Spinal cord (tissue), 10 donors: ENCODE results near the gene TIGIT. TPM values are rescaled to one million over a fixed set of nuclear protein-coding genes. Genes with fewer than 3 reads are reported as not detected.

Experiments
- DNase-seq, 6 donors: peaks; one replicate each; pipeline versions ENCODE4 v3.0.0 to v3.0.0-alpha.2; 2013 to 2015; ENCODE audit warnings: low spot score in 6 of 6, low read depth in 4 of 6
- H3K27ac ChIP-seq: one replicate; pipeline ENCODE4 v1.5.1; 2013; ENCODE audit warnings: low read depth, low read length, control low read depth
- H3K27me3 ChIP-seq: one replicate; pipeline ENCODE4 v1.6.1; 2013; ENCODE audit warnings: low read length; ENCODE audit not compliant: control insufficient read depth, insufficient read depth
- H3K36me3 ChIP-seq: one replicate; pipeline ENCODE4 v1.6.1; 2013; ENCODE audit warnings: low read length; ENCODE audit not compliant: control insufficient read depth, insufficient read depth
- H3K4me1 ChIP-seq: one replicate; pipeline ENCODE4 v1.6.1; 2013; ENCODE audit warnings: low read length; ENCODE audit not compliant: control insufficient read depth, insufficient read depth
- H3K4me3 ChIP-seq: one replicate; pipeline ENCODE4 v1.5.1; 2013; ENCODE audit warnings: low read depth, low read length, control low read depth
- H3K9me3 ChIP-seq: one replicate; pipeline ENCODE4 v1.6.1; 2013; ENCODE audit warnings: low read length; ENCODE audit not compliant: control insufficient read depth, insufficient read depth
- WGBS: methylation state at CpG from one replicate; pipeline ENCODE4 v1.1.5; 2013; ENCODE audit warnings: missing lambda C conversion rate; ENCODE audit not compliant: insufficient coverage; 5-methylcytosine and 5-hydroxymethylcytosine counted together
- polyA plus RNA-seq, 2 donors: library from polyadenylated mRNA; unstranded; fragments of 120-200 nt; gene quantifications; one replicate each; pipeline ENCODE4 v1.2.1, GENCODE V29; 2013; ENCODE audit not compliant: insufficient read length in 2 of 2
- total RNA-seq, 2 donors: library from RNA; depleted of rRNA in 1 of 2; stranded (reverse); fragments of 120-200 nt in 1 of 2; fragments of >200 nt in 1 of 2; gene quantifications; one replicate each; pipeline versions ENCODE4 v1.2.3 to v1.2.4, GENCODE V29; 2013 to 2014
- donor health status: healthy.

TIGIT gene
- total and polyA plus RNA-seq, 4 donors = 0.10 to 0.17 (median 0.15) TPM; not detected in 1

DNA sequence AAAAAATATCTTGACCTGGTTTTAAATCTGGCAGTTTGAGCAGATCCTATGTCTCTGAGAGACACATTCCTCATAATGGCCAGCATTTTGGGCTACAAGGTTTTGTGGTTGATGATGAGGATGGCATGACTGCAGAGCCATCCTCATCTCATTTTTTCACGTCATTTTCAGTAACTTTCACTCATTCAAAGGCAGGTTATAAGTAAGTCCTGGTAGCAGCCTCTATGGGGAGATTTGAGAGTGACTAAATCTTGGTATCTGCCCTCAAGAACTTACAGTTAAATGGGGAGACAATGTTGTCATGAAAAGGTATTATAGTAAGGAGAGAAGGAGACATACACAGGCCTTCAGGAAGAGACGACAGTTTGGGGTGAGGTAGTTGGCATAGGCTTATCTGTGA is 14.5 kb downstream of the TIGIT start:
- DNase-seq = no peak
- Histone ChIP-seq H3K27me3 (no peaks in the 10 kb centered on the region), H3K4me3 (no peak overlapping the region), H3K27ac (no peak overlapping the region), H3K9me3 (no peaks in the 10 kb centered on the region), H3K4me1 (no peaks in the 10 kb centered on the region), H3K36me3 (no peaks in the 10 kb centered on the region)
- 93% methylated on average over 1 of the region's 2 CpGs for WGBS

DNA sequence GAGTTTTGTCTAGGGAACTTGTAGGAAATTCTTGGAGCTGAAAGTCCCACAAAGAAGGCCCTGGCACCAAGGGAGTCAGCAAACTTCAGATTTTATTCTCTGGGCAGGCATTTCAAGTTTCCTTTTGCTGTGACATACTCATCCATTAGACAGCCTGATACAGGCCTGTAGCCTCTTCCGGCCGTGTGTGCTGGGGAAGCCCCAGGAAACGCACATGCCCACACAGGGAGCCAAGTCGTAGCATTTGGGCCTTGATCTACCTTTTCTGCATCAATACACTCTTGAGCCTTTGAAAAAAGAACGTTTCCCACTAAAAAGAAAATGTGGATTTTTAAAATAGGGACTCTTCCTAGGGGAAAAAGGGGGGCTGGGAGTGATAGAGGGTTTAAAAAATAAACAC is 15.0 kb downstream of the TIGIT start:
- H3K9me3 ChIP-seq = no peaks in the 10 kb centered on the region
- no peaks in the 10 kb centered on the region for H3K36me3 ChIP-seq
- no peak for DNase-seq
- H3K4me1 ChIP-seq = no peaks in the 10 kb centered on the region
- no peak overlapping the region for H3K4me3 ChIP-seq
- no peaks in the 10 kb centered on the region for H3K27me3 ChIP-seq
- WGBS = 86% methylated on average over 3 of the region's 5 CpGs
- no peak overlapping the region for H3K27ac ChIP-seq

DNA sequence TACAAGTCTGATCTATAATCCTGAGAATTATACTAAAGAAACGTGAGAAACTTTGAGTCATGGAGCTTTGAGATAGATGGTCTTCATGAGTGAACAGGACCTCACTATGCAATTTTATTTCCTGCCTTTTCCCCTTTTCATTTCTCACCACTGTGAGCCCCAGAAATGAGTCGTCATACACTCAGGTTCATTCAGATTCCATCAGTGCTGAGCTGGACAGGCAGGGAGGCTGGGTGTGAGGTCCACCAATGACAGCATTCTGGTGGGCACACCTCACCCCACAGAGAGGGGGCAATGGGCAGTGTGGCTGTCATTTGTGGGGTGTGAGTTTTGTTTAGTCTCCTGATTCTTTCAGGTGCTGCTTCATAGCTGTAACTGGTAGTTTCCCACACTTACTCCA is 16.9 kb downstream of the TIGIT start:
- no peak for DNase-seq
- Histone ChIP-seq H3K4me3 (no peak overlapping the region), H3K4me1 (no peaks in the 10 kb centered on the region), H3K9me3 (no peaks in the 10 kb centered on the region), H3K27me3 (no peaks in the 10 kb centered on the region), H3K27ac (no peak overlapping the region), H3K36me3 (no peaks in the 10 kb centered on the region)
- WGBS = 80% methylated on average over 1 of the region's 2 CpGs

DNA sequence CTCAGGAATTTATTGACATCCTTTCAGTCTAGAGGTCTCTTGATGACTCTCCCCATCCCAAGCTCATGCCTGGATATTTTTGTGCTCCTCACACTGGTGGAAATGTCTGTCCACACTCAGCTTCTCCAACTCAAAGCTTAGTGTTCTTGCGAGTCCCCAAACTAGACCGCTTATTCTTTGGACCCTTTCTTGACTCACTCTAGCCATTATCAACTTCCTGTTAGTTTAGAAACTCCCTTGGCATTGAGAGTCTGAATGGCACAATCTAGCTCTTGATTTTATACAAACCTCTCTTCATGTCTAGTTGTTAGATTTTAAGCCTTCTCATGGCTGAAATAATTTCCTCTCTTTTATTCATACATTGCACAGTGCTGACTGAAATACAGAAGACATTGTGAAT is 19.6 kb downstream of the TIGIT start:
- DNase-seq = no peak
- H3K27me3 ChIP-seq = no peaks in the 10 kb centered on the region
- H3K9me3 ChIP-seq = no peaks in the 10 kb centered on the region
- no peak overlapping the region for H3K4me3 ChIP-seq
- no peaks in the 10 kb centered on the region for H3K4me1 ChIP-seq
- H3K36me3 ChIP-seq = no peaks in the 10 kb centered on the region
- no CpG with 5 or more reads among the region's 2 CpGs for WGBS
- no peak overlapping the region for H3K27ac ChIP-seq

DNA sequence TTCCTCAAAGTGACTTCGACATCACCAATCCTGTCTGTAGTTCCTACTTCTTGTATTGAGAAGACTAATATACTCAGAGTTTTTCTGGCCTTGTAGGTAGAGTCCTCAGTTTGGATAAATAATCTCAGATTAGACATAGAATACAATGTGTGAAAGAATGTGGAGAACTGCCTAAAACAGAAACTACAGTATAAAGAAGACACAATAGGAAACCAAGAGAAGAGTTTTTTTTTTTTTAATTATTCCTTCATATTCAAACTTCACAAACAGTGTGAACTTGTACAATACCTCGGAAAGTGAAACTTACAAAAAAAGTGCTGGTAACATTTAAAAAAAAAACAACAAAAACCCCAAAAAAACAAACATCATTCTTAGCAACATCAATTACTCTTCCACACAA is 20.5 kb downstream of the TIGIT start:
- Histone ChIP-seq H3K27ac (no peak overlapping the region), H3K36me3 (no peaks in the 10 kb centered on the region), H3K4me3 (no peak overlapping the region), H3K9me3 (no peaks in the 10 kb centered on the region), H3K27me3 (no peaks in the 10 kb centered on the region), H3K4me1 (no peaks in the 10 kb centered on the region)
- WGBS = no CpG with 5 or more reads among the region's 2 CpGs
- DNase-seq = no peak

DNA sequence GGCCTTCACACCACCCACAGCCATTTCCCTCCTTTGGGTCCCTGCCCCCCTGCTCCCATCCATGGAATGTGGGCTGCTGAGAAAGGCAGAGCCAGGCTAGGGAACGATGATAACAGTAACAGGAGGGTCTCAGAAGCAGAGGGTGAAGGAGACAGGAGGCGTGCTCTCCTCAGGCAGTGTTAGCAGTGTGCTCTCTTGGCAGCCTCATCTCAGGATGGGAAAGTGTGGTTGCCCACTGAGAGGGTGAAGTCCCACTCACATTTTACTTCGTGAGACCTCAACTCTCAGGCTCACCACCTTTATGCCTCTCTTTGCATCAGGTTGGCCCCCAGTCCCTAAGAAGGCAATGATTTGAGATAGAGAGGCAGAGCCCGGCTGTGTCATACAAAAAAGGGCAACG is 24.5 kb downstream of the TIGIT start:
- Histone ChIP-seq H3K36me3 (no peaks in the 10 kb centered on the region), H3K27me3 (no peaks in the 10 kb centered on the region), H3K27ac (no peak overlapping the region), H3K4me1 (no peaks in the 10 kb centered on the region), H3K4me3 (no peak overlapping the region), H3K9me3 (no peaks in the 10 kb centered on the region)
- WGBS = 92% methylated on average over 2 of the region's 5 CpGs
- no peak for DNase-seq

DNA sequence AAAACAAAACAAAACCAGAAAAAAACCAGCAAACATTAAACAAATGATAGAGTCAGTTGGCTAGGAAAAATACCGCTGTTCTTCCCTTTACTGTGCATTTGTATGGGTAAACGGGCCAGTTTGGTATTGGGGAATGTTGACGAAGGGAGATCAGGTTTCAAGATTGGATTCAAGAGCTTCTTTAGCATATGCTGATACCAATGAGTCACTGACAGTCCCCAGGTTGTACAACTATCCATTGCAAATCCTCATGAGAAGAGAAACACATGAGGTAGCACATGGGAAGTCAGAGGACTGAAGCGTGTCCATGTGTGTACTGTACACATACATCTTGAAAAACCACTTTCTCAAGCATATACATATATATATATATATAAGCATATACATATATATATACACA is 25.6 kb downstream of the TIGIT start:
- Histone ChIP-seq H3K27ac (no peak overlapping the region), H3K36me3 (no peaks in the 10 kb centered on the region), H3K9me3 (no peaks in the 10 kb centered on the region), H3K4me1 (no peaks in the 10 kb centered on the region), H3K27me3 (no peaks in the 10 kb centered on the region), H3K4me3 (no peak overlapping the region)
- no peak for DNase-seq
- no CpG with 5 or more reads among the region's 4 CpGs for WGBS

DNA sequence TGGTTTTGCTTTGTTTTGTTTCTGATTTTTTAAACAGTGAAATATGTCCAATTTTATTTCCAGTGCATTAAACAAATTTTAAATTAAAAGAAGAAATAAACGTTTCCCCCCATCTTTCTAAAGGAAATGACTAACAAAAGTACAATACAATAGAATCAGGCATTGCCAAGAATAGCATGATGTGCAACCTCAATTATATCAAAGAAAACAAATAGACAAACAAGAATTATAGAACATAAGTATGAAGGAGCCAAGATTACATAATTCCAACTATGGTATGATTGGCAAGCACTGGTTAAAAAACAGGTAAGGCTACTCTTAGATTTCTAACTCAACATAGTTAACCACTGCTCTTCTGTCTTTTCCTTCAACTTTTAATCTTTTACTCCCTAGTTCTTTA is 26.4 kb downstream of the TIGIT start:
- no CpG with 5 or more reads among the region's 1 CpG for WGBS
- no peak for DNase-seq
- H3K36me3 ChIP-seq = no peaks in the 10 kb centered on the region

DNA sequence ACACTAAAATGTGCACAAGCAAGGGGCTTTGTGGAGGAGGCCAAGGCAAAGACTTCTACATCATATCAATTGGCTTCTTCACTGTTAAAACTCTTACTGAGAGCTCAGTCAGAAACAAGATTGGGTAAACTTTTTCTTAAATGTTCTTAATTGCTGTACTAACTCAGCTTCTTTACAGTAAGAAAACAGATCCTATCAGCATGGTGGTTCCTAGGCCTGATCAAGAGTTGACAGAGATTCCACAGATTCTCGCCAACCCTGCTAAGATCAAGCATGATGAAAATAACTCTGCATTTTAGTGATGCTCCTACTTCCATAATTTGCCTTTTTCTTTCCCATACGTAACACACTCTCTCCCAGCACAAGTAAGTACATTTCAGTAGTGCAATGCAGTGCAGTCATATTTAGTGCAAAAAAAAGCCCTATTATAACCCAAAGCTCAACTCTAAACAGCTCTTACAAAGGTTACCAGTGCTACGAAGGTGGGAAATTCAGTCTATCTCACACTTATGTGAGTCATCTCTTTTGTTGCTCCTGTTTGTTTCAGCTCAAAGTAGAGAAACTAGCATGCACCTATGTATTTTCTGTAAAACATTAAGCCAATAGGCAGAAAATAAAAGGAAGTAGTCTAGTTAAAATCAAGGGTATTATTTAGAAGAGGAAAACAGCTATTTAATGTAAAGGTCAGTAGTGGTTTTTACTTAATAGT is 29.9 kb downstream of the TIGIT start:
- no peaks in the 10 kb centered on the region for H3K27me3 ChIP-seq
- H3K4me1 ChIP-seq = no peaks in the 10 kb centered on the region
- DNase-seq = no peak
- no peak overlapping the region for H3K4me3 ChIP-seq
- no peaks in the 10 kb centered on the region for H3K9me3 ChIP-seq
- no peak overlapping the region for H3K27ac ChIP-seq
- no peaks in the 10 kb centered on the region for H3K36me3 ChIP-seq
- WGBS = 100% methylated on average over 2 of the region's 3 CpGs

More for the DNA sequence above, 26.4 kb downstream of the TIGIT start:
- no peak overlapping the region for H3K4me3 ChIP-seq
- no peaks in the 10 kb centered on the region for H3K9me3 ChIP-seq
- H3K27me3 ChIP-seq = no peaks in the 10 kb centered on the region
- no peaks in the 10 kb centered on the region for H3K4me1 ChIP-seq
- H3K27ac ChIP-seq = no peak overlapping the region

DNA sequence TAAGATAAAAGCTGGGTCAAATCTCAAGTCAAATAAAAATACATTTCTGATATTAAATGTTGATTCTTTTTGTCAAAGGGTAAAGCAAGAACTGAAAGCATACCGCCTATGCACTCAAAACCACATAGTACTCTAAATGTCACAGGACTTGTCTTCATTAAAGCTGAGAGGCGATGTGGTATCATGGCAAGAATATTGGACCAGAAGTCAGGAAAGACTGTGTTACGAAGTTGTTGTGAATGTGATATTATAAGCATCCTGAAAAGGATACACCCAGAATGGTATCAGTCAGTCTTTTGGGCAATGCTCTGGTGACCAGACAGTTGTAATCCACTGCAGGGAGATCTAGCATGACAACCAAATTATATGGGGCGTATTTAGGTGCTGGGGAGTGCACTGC is 33.8 kb downstream of the TIGIT start:
- H3K36me3 ChIP-seq = peaks cover 4% of the 10 kb centered on the region
- 80% methylated on average over 1 of the region's 4 CpGs for WGBS
- H3K27me3 ChIP-seq = no peaks in the 10 kb centered on the region
- no peak for DNase-seq
- no peaks in the 10 kb centered on the region for H3K4me1 ChIP-seq
- no peak overlapping the region for H3K4me3 ChIP-seq
- no peaks in the 10 kb centered on the region for H3K9me3 ChIP-seq
- H3K27ac ChIP-seq = no peak overlapping the region
